ENCODE data around the gene ATG9A. TPM values are rescaled to one million over a fixed set of nuclear protein-coding genes. Genes with fewer than 3 reads are reported as not detected.

The ATG9A gene
- total RNA-seq, 1 donor from 2014 or later = 52.9 TPM

- H3K4me1 Mint-ChIP-seq (ENCODE audit: unreplicated experiment) = peaks cover 14% of the 10 kb centered on the region
- TF ChIP-seq CTCF (conservative IDR thresholded peaks at IDR 0.05) = no peak
- H3K36me3 Mint-ChIP-seq = no peaks in the 10 kb centered on the region
- no peak for DNase-seq (ENCODE audit: extremely low spot score, unreplicated experiment)
- peak overlapping the region; percentile 81 for H3K4me3 Mint-ChIP-seq
- peaks cover 41% of the 10 kb centered on the region for H3K27me3 Mint-ChIP-seq
- H3K9me3 Mint-ChIP-seq = no peaks in the 10 kb centered on the region
- peak overlapping the region; percentile 98 for H3K27ac Mint-ChIP-seq
Measured at GRCh38 chr2:219250049-219250781, 20.8 kb upstream of the ATG9A start.

GRCh38 chr2:219249203-219249980 is 20.0 kb upstream of the ATG9A start:
- H3K4me1 Mint-ChIP-seq (ENCODE audit: unreplicated experiment) = peaks cover 14% of the 10 kb centered on the region
- H3K9me3 Mint-ChIP-seq = no peaks in the 10 kb centered on the region
- peak overlapping the region; percentile 81 for H3K4me3 Mint-ChIP-seq
- no peak for TF ChIP-seq CTCF (conservative IDR thresholded peaks at IDR 0.05)
- DNase-seq (ENCODE audit: extremely low spot score, unreplicated experiment) = no peak
- H3K27ac Mint-ChIP-seq = peak overlapping the region; percentile 98
- H3K27me3 Mint-ChIP-seq = peaks cover 33% of the 10 kb centered on the region
- no peaks in the 10 kb centered on the region for H3K36me3 Mint-ChIP-seq

GRCh38 chr2:219248845-219249202 is 19.4 kb upstream of the ATG9A start:
- Mint-ChIP-seq H3K27me3 (peaks cover 30% of the 10 kb centered on the region), H3K4me3 (peak overlapping the region; percentile 81), H3K4me1 (ENCODE audit: unreplicated experiment) (peaks cover 14% of the 10 kb centered on the region), H3K9me3 (no peaks in the 10 kb centered on the region), H3K27ac (peak overlapping the region; percentile 98), H3K36me3 (no peaks in the 10 kb centered on the region)
- no peak for DNase-seq (ENCODE audit: extremely low spot score, unreplicated experiment)
- no peak for TF ChIP-seq CTCF (conservative IDR thresholded peaks at IDR 0.05)

GRCh38 chr2:219247678-219248642 is 18.5 kb upstream of the ATG9A start:
- TF ChIP-seq CTCF (conservative IDR thresholded peaks at IDR 0.05) = no peak
- Mint-ChIP-seq H3K27ac (peak overlapping the region; percentile 98), H3K9me3 (no peaks in the 10 kb centered on the region)

GRCh38 chr2:219246559-219246958 is 17.1 kb upstream of the ATG9A start:
- no peaks in the 10 kb centered on the region for H3K36me3 Mint-ChIP-seq
- no peak for DNase-seq (ENCODE audit: extremely low spot score, unreplicated experiment)
- no peak for TF ChIP-seq CTCF (conservative IDR thresholded peaks at IDR 0.05)
- peak overlapping the region; percentile 95 for H3K4me3 Mint-ChIP-seq
- no peaks in the 10 kb centered on the region for H3K9me3 Mint-ChIP-seq
- peaks cover 9% of the 10 kb centered on the region for H3K27me3 Mint-ChIP-seq
- H3K27ac Mint-ChIP-seq = peak overlapping the region; percentile 93
- H3K4me1 Mint-ChIP-seq (ENCODE audit: unreplicated experiment) = peaks cover 14% of the 10 kb centered on the region

More at GRCh38 chr2:219247678-219248642, 18.5 kb upstream of the ATG9A start:
- Mint-ChIP-seq H3K4me1 (ENCODE audit: unreplicated experiment) (peaks cover 14% of the 10 kb centered on the region), H3K36me3 (no peaks in the 10 kb centered on the region), H3K27me3 (peaks cover 23% of the 10 kb centered on the region), H3K4me3 (peak overlapping the region; percentile 81)
- no peak for DNase-seq (ENCODE audit: extremely low spot score, unreplicated experiment)

All from type B pancreatic cell (in vitro differentiated cells).